Bronchial epithelial cell (primary cell): Measurements from ENCODE around the gene NUMA1. TPM values are rescaled to one million over a fixed set of nuclear protein-coding genes. Genes with fewer than 3 reads are reported as not detected.

Experiments used
- DNase-seq: peaks from one replicate; pipeline ENCODE4 v3.0.0-alpha.2; 2010; ENCODE audit warnings: low read depth
- FAIRE-seq: peaks from 2 replicates; lab custom pipeline; 2011; peaks lifted over from hg19 to GRCh38; lab: Jason Lieb, UNC
- H3K27me3 ChIP-seq: 2 replicates; pipeline ENCODE4 v1.5.1; 2011; ENCODE audit warnings: low read length; ENCODE audit not compliant: control insufficient read depth, insufficient read depth
- H3K36me3 ChIP-seq: 2 replicates; pipeline ENCODE4 v1.5.1; 2011; ENCODE audit warnings: low read length; ENCODE audit not compliant: control insufficient read depth, insufficient read depth
- H3K4me3 ChIP-seq: 2 replicates; pipeline ENCODE4 v1.5.1; 2011; ENCODE audit warnings: mild to moderate bottlenecking, low read depth, low read length, control low read depth
- total RNA-seq: library from RNA; depleted of rRNA; stranded (reverse); fragments of >200 nt; gene quantifications from 2 replicates; pipeline ENCODE4 v1.2.1, GENCODE V29; 2014
- TF ChIP-seq, protein P1 (sequence below): IDR thresholded peaks from 2 replicates; pipeline ENCODE4 v1.5.1; 2011; ENCODE audit warnings: mild to moderate bottlenecking, moderate library complexity, low read length, control low read depth, inconsistent platforms; ENCODE audit not compliant: insufficient read depth, severe bottlenecking

The NUMA1 gene
- total RNA-seq, 1 donor from 2014 or later = 52.7 TPM

DNA sequence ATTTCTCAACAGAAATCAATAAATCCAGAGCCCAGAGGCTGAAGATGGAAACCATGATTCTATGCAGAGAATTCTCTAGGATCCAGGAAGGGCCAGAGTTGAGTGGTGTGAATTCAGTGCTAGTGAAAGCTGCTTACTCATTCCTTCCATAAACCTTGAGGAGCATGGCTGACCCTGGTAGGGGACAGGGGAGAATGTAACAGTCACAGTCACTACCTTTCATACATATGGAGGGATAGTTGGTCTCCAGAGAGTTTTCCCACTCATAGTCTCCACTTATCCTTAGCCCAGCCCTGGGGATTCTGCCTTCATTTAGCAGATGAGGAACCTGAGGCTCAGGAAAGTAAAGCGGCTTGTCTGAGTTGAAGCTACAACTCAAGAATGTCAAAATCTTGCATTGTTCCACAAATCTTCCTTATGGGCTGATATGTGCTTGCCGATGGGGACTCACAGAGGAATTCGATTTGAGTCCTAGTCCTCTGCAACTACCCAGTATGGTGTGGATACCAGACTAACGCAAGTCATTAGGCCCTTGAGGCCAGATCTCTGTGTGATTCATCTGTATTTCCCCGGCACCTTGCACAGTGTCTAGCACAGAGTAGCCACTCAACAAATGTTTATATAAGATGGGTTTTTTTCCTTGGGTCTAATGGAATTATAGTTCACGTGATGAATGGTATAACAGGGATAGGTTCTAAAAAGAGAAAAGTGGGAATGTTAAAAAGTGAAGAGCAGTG lies 35.8 kb upstream of the NUMA1 start:
- Histone ChIP-seq H3K27me3 (no peaks in the 10 kb centered on the region), H3K4me3 (no peak overlapping the region), H3K36me3 (peaks cover 1% of the 10 kb centered on the region)
- TF ChIP-seq, protein P1, sequence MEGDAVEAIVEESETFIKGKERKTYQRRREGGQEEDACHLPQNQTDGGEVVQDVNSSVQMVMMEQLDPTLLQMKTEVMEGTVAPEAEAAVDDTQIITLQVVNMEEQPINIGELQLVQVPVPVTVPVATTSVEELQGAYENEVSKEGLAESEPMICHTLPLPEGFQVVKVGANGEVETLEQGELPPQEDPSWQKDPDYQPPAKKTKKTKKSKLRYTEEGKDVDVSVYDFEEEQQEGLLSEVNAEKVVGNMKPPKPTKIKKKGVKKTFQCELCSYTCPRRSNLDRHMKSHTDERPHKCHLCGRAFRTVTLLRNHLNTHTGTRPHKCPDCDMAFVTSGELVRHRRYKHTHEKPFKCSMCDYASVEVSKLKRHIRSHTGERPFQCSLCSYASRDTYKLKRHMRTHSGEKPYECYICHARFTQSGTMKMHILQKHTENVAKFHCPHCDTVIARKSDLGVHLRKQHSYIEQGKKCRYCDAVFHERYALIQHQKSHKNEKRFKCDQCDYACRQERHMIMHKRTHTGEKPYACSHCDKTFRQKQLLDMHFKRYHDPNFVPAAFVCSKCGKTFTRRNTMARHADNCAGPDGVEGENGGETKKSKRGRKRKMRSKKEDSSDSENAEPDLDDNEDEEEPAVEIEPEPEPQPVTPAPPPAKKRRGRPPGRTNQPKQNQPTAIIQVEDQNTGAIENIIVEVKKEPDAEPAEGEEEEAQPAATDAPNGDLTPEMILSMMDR = no peak
- DNase-seq = no peak
- FAIRE-seq = no peak

DNA sequence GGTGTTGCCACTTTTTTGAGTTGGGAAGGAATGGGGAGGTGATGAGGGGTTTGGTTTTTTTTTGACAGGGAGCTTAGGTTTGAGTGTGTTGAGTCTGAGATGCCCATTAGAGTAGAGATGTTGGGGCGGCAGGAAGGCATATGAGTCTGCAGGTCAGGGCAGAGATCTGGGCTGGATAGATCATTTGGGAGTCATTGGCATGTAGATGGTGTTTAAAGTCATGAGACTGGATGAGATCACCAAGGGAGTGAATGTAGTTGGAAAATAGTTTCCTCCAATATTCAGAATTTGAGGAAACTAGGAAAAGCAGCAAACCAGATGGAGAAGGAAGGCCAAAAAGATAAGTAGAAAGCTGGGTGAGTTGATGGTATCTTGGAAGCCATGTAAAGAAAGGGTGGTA lies 34.2 kb upstream of the NUMA1 start:
- FAIRE-seq (no peak), DNase-seq (peak; percentile 89)
- TF ChIP-seq, protein P1 = no peak
- Histone ChIP-seq H3K27me3 (no peaks in the 10 kb centered on the region), H3K4me3 (no peak overlapping the region), H3K36me3 (peaks cover 2% of the 10 kb centered on the region)

DNA sequence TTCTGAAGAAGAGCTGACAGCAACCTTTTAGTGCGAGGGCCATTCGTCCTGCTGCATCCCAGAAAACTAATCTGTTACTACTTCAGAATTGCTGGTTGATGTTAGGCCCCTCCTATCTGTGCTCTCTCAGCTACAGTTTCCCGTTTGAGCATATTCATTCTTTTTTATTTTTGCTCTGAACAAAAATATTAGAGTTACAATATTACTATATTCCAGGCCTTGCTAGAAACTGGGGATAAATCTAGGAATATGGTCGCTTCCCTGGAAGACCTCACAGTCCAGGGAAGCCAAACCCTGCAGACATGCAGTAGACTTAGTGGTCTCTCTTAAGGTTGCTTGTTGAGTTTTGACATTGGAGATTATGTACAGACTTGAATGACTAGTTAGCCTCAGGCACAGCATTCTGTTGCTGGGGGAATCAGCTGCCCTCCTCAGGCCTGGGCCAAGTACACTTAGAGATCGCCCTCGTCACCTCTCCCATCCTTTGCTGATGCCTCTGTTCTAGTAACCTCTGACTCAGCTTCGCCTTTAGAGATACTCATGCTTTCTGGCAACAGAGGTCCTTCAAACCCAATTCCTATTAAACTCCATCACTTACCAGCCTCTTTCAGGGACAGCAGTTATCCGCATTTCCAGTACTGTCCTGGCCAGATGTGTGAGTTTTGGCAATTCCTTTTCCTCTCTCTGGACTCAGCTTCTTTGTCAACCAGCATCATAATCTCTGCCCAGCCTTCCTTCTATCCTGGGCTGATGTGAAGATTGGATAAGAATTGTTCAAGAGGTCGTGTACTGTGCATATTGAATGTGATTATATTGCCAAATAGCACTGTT lies 32.9 kb upstream of the NUMA1 start:
- Histone ChIP-seq H3K27me3 (no peaks in the 10 kb centered on the region), H3K36me3 (peaks cover 2% of the 10 kb centered on the region), H3K4me3 (peak overlapping the region; percentile 67)
- DNase-seq (peak; percentile 90), FAIRE-seq (no peak)
- TF ChIP-seq, protein P1 = no peak

DNA sequence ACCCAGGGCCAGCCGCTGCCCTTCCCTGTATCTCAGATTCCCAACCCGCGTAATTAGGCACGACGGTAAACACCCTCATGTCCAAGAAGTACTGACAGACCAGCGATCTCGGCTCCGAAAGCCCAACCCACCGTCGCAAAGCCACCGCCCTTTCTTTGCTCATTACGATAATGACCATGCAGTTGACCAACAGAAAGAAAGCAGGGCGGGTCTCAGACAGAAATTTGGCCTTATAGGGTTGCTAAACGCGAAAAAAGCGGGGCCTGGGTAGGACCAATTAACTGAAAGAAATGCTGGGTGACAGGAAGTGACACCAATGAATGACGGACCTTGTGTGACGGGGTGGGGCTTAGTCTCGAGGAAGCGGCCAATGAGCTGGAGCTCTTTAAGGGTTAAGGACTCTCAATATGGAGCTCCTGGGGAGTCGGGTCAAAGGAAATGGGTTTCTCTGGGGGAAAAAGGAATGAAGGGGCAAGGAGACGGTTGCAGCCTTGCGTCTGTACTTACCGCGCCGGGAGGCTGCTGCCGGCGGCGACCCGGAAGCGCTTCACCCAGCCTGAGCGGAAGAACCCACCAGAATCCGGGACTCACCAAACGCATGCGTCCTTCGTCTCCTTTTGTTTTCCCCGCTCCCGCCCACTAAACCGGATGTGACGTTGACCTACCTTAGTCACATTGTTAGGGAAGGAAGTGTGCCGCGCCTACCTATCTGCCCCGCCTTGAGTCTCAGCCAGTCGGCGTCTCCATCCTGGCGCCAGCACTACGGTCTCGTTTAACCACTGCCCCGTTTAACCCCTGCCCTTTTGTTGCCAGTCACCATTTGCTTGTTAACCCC lies 32.0 kb upstream of the NUMA1 start, which contains the start of gene ANAPC15:
ANAPC15 (minus strand) TSS at position 553 of the 835 bp plus-strand sequence. CDS start 1,419 bp downstream, outside the sequence.
- H3K4me3 ChIP-seq = peak within 1 kb of the TSS; percentile 67

More for the DNA sequence above, 32.0 kb upstream of the NUMA1 start, which contains the start of gene ANAPC15:
- peaks cover 2% of the 10 kb centered on the region for H3K36me3 ChIP-seq
- FAIRE-seq = peak; percentile 81
- no peaks in the 10 kb centered on the region for H3K27me3 ChIP-seq
- TF ChIP-seq, protein P1 = no peak
- DNase-seq = peak; percentile 99
